GM12875 (cell line): Measurements from ENCODE around the gene EXOC1.

Source experiments
- H3K4me3 ChIP-seq: one replicate; pipeline ENCODE4 v1.5.1; 2011; ENCODE audit warnings: low read depth, low read length, control low read depth
- CTCF ChIP-seq: IDR thresholded peaks from 2 replicates; pipeline ENCODE4 v1.5.1; 2011; ENCODE audit warnings: low read depth, mild to moderate bottlenecking, control low read depth, inconsistent platforms, low read length, moderate library complexity, borderline replicate concordance; ENCODE audit not compliant: insufficient read depth

EXOC1 gene

GRCh38 chr4:55884093-55884850, 30.8 kb downstream of the EXOC1 start:
- no peak for TF ChIP-seq CTCF
- H3K4me3 ChIP-seq: no peak overlapping the region

- TF ChIP-seq CTCF: no peak
- no peak overlapping the region for H3K4me3 ChIP-seq
Measured at GRCh38 chr4:55884851-55885219, 31.4 kb downstream of the EXOC1 start.

GRCh38 chr4:55887594-55887993, 34.1 kb downstream of the EXOC1 start:
- no peak for TF ChIP-seq CTCF
- no peak overlapping the region for H3K4me3 ChIP-seq

GRCh38 chr4:55892156-55892555, 38.7 kb downstream of the EXOC1 start:
- H3K4me3 ChIP-seq: no peak overlapping the region
- TF ChIP-seq CTCF: no peak

GRCh38 chr4:55896622-55897021, 43.2 kb downstream of the EXOC1 start:
- no peak for TF ChIP-seq CTCF
- H3K4me3 ChIP-seq: no peak overlapping the region

- no peak overlapping the region for H3K4me3 ChIP-seq
- no peak for TF ChIP-seq CTCF
Measured at GRCh38 chr4:55902677-55903076, 49.2 kb downstream of the EXOC1 start.

GRCh38 chr4:55903577-55903976, 50.1 kb downstream of the EXOC1 start:
- no peak for TF ChIP-seq CTCF

More at GRCh38 chr4:55903577-55903976, 50.1 kb downstream of the EXOC1 start:
- no peak overlapping the region for H3K4me3 ChIP-seq
